GM18907 (cell line): ENCODE measurements around the gene UBTD1.
"Not testable (repeated sequence)": the region's sequence is repeated elsewhere in the genome, so short reads cannot be mapped to it uniquely, and the experiment has no call there.

Experiments used
- ATAC-seq: cut with Tn5 transposase; IDR thresholded peaks from one replicate; pipeline ENCODE4 v1.9.1; 2021; ENCODE audit warnings: mild to moderate bottlenecking, moderate library complexity; ENCODE audit not compliant: unreplicated experiment

The UBTD1 gene

GRCh38 chr10:97560731-97561381, 62.1 kb downstream of the UBTD1 start:
- ATAC-seq = not testable (repeated sequence)

GRCh38 chr10:97561386-97562077, 62.8 kb downstream of the UBTD1 start:
- ATAC-seq = not testable (repeated sequence)

- ATAC-seq = not testable (repeated sequence)
Measured at GRCh38 chr10:97562329-97562728, 63.6 kb downstream of the UBTD1 start.

GRCh38 chr10:97563337-97563736, 64.6 kb downstream of the UBTD1 start:
- no peak for ATAC-seq

GRCh38 chr10:97564776-97565175, 66.1 kb downstream of the UBTD1 start:
- no peak for ATAC-seq

GRCh38 chr10:97566336-97566996, 67.7 kb downstream of the UBTD1 start:
- no peak for ATAC-seq

GRCh38 chr10:97567891-97568290, 69.2 kb downstream of the UBTD1 start:
- ATAC-seq = no peak

GRCh38 chr10:97570146-97570788, 71.5 kb downstream of the UBTD1 start:
- no peak for ATAC-seq

- no peak for ATAC-seq
Measured at GRCh38 chr10:97570789-97571471, 72.2 kb downstream of the UBTD1 start.

GRCh38 chr10:97571622-97572021, 72.9 kb downstream of the UBTD1 start:
- no peak for ATAC-seq

GRCh38 chr10:97572214-97572989, 73.7 kb downstream of the UBTD1 start, which contains the start of gene ANKRD2:
Gene ANKRD2 (plus strand): TSS chr10:97572779. CDS start chr10:97572789, 10 bp downstream.
- ATAC-seq = peak; percentile 50

GRCh38 chr10:97573021-97573420, 74.3 kb downstream of the UBTD1 start:
- no peak for ATAC-seq

GRCh38 chr10:97573672-97574071, 74.9 kb downstream of the UBTD1 start:
- ATAC-seq = no peak

GRCh38 chr10:97574374-97575126, 75.8 kb downstream of the UBTD1 start:
- no peak for ATAC-seq

- no peak for ATAC-seq
Measured at GRCh38 chr10:97575127-97575668, 76.5 kb downstream of the UBTD1 start.

GRCh38 chr10:97576487-97576886, 77.8 kb downstream of the UBTD1 start:
- ATAC-seq = not testable (repeated sequence)

- ATAC-seq = no peak
Measured at GRCh38 chr10:97577701-97578100, 79.0 kb downstream of the UBTD1 start.

- no peak for ATAC-seq
Measured at GRCh38 chr10:97578171-97578844, 79.6 kb downstream of the UBTD1 start.
